Inflammatory macrophage (primary cell): ENCODE measurements around the gene DYNLL2.
A peak's percentile ranks its signal among the peaks of the same experiment; 100 is the strongest.
"Not testable (repeated sequence)": the region's sequence is repeated elsewhere in the genome, so short reads cannot be mapped to it uniquely, and the experiment has no call there.

Source experiments
- DNase-seq, 2 donors: peaks; one replicate each; pipeline ENCODE4 v3.0.0-alpha.2; 2020 to 2022
- total RNA-seq, 18 experiments: gene quantifications; one replicate each; lab custom pipeline; 2026; ENCODE audit warnings: mixed read lengths in 6 of 18, inconsistent platforms in 2 of 18; lab: John Stamatoyannopoulos, UW

Gene DYNLL2
- 14.1 to 60.4 (median 44.1) reads per million in 18 experiments for total RNA-seq

GRCh38 chr17:58082870-58083490 is at the start of gene DYNLL2:
Gene DYNLL2, plus strand, starts transcription at chr17:58083419. Its CDS starts 3,672 bp downstream, at chr17:58087091.
- DNase-seq, result peak; percentile 81 to 89

GRCh38 chr17:58039975-58040374 is 43.2 kb upstream of the DYNLL2 start:
- no peak for DNase-seq

GRCh38 chr17:58040386-58040785 is 42.8 kb upstream of the DYNLL2 start:
- no peak for DNase-seq

- no peak for DNase-seq
Measured at GRCh38 chr17:58041161-58041560, 42.1 kb upstream of the DYNLL2 start.

GRCh38 chr17:58043221-58044181 is 39.7 kb upstream of the DYNLL2 start:
- peak in 1 of 2 donors; percentile 18 for DNase-seq

- not testable (repeated sequence) for DNase-seq
Measured at GRCh38 chr17:58044256-58044655, 39.0 kb upstream of the DYNLL2 start.

GRCh38 chr17:58046239-58047094 is 36.8 kb upstream of the DYNLL2 start:
- DNase-seq, result no peak

- DNase-seq, result no peak
Measured at GRCh38 chr17:58047376-58048150, 35.7 kb upstream of the DYNLL2 start.

GRCh38 chr17:58049533-58049932 is 33.7 kb upstream of the DYNLL2 start:
- no peak for DNase-seq

GRCh38 chr17:58050966-58051365 is 32.3 kb upstream of the DYNLL2 start:
- no peak for DNase-seq

GRCh38 chr17:58051468-58051867 is 31.8 kb upstream of the DYNLL2 start:
- DNase-seq, result peak; percentile 38 to 65

GRCh38 chr17:58052407-58052806 is 30.8 kb upstream of the DYNLL2 start:
- DNase-seq, result peak in 1 of 2 donors; percentile 24

- DNase-seq, result peak in 1 of 2 donors; percentile 58
Measured at GRCh38 chr17:58052945-58053715, 30.1 kb upstream of the DYNLL2 start.

- no peak for DNase-seq
Measured at GRCh38 chr17:58054641-58055040, 28.6 kb upstream of the DYNLL2 start.

- DNase-seq, result no peak
Measured at GRCh38 chr17:58056476-58056875, 26.7 kb upstream of the DYNLL2 start.

GRCh38 chr17:58059141-58059540 is 24.1 kb upstream of the DYNLL2 start:
- no peak for DNase-seq

- DNase-seq, result no peak
Measured at GRCh38 chr17:58060596-58061191, 22.5 kb upstream of the DYNLL2 start.

GRCh38 chr17:58061672-58062071 is 21.5 kb upstream of the DYNLL2 start:
- DNase-seq, result no peak

- DNase-seq, result no peak
Measured at GRCh38 chr17:58065238-58065637, 18.0 kb upstream of the DYNLL2 start.

- DNase-seq, result no peak
Measured at GRCh38 chr17:58066401-58066800, 16.8 kb upstream of the DYNLL2 start.

- no peak for DNase-seq
Measured at GRCh38 chr17:58072862-58073261, 10.4 kb upstream of the DYNLL2 start.
